CD4-positive, alpha-beta T cell treated with Interleukin-21 for 1 hour (primary cell): Measurements from ENCODE around the gene C11orf98.
"Not testable (repeated sequence)": the region's sequence is repeated elsewhere in the genome, so short reads cannot be mapped to it uniquely, and the experiment has no call there.

Experiments used
- DNase-seq: peaks from one replicate; pipeline ENCODE4 v3.0.0-alpha.2; 2020

The C11orf98 gene

GRCh38 chr11:62680825-62681240 is 15.8 kb upstream of the C11orf98 start:
- DNase-seq, result peak; percentile 65

GRCh38 chr11:62678770-62679696 is 14.0 kb upstream of the C11orf98 start, which contains the start of gene UBXN1:
Gene UBXN1 (minus strand): TSS chr11:62679073. CDS start chr11:62678923, 150 bp downstream.
- DNase-seq, result peak; percentile 88

DNA sequence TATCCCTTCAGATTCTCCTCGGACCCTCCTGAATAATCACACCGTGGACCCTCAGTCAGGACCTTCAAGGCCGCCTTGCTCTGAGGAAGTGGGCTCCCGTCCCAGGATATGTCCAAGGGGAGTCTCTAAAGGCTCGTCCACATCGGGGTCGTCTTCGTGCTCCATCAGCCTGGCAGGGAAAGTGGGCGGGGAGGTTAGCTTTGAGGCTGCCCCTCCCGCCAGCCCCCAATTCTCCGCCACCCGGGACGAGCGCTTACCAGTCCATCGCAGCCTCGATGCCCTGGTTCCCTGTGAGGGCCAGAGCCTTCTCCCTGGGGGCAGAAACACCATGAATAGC is 13.4 kb upstream of the C11orf98 start:
- DNase-seq, result no peak

- DNase-seq, result no peak
Measured at GRCh38 chr11:62677714-62678113, 12.7 kb upstream of the C11orf98 start.

- DNase-seq, result no peak
Measured at GRCh38 chr11:62677156-62677555, 12.1 kb upstream of the C11orf98 start.

GRCh38 chr11:62676698-62677097 is 11.7 kb upstream of the C11orf98 start:
- no peak for DNase-seq

DNA sequence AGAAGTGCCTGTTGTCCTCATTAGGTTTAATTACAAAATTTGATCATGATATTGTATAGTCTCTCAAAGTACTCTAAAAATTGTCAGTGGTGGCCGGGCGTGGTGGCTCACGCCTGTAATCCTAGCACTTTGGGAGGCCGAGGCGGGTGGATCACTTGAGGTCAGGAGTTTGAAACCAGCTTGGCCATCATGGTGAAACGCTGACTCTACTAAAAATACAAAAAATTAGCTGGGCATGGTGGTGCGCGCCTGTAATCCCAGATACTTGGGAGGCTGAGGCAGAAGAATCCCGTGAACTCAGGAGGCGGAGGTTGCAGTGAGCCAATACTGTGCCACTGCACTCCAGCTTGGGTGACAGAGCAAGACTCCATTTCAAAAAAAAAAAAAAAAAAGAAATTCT is 10.4 kb upstream of the C11orf98 start:
- DNase-seq, result not testable (repeated sequence)

GRCh38 chr11:62673196-62673525 is 8.2 kb upstream of the C11orf98 start:
- DNase-seq, result no peak

DNA sequence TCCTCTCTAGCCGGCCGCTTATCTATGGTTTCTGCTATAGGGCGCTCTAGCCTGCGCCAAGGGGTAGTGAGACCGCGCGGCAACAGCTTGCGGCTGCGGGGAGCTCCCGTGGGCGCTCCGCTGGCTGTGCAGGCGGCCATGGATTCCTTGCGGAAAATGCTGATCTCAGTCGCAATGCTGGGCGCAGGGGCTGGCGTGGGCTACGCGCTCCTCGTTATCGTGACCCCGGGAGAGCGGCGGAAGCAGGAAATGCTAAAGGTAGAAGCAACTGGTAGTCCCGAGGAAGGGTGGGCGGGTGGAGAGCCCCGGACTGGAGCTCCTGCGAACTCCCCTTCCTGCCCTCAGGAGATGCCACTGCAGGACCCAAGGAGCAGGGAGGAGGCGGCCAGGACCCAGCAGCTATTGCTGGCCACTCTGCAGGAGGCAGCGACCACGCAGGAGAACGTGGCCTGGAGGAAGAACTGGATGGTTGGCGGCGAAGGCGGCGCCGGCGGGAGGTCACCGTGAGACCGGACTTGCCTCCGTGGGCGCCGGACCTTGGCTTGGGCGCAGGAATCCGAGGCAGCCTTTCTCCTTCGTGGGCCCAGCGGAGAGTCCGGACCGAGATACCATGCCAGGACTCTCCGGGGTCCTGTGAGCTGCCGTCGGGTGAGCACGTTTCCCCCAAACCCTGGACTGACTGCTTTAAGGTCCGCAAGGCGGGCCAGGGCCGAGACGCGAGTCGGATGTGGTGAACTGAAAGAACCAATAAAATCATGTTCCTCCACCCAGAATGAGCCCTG is 6.8 kb upstream of the C11orf98 start, which contains the start of the genes LBHD1 and UQCC3:
Gene LBHD1, minus strand, starts transcription at position 660 of the 782 bp plus-strand sequence. CDS start 2,236 bp downstream, outside the sequence.
Gene UQCC3, plus strand, starts transcription at position 66 of the 782 bp plus-strand sequence. Its CDS starts 73 bp downstream, at position 139.
- DNase-seq, result peak; percentile 85

DNA sequence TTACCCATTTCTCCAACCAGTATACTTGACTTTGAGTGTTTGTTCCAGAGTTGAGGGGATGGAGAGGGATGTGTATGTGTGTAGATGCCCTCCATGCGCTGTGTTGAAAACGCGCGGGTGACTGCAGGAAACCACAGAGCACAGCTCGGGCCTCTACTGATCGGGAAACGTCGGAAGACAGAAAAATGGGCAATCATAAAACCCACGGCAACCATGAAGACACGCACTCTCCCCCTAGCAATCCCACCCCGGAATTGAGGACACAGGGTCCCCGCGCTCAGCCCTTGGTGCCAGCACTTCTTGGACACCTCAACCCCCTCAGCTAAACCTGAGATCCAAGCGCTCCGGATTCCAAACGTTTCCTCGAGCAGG is 6.2 kb upstream of the C11orf98 start:
- DNase-seq, result no peak

DNA sequence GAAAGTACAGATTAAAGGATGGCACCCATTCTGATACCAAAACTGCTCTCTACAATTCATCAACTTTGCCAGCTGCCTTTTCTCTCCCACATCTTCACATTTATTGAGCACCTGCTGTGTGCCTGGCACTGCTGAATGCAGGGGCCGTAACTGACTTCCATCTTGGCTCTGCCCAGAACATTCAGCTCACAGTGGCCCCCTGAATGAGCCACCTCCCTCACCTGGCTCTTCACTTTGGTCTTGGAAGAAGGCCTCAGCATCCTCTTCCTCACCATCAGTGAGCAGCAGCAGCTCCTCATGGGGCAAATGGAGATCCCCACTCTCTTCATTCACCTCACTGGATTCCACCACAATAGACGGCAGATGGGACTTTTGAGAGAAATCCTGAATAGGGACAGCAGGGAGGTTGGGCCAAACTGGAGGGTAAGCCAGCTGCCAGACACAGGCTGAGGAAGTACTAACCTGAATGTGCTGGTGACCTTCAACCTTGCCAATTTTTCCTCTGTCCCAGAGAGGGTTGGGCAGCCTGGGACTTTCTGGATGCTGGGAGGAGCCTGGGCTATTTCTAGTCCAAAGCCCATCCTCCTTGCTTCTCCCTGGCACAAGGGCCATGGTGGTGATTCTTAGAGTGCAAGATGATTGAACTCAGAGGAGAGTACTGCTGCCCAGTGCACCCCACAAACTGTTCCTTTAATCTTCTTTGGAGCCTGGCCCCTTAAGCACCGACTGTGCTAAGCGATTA is 4.6 kb upstream of the C11orf98 start:
- DNase-seq, result no peak

GRCh38 chr11:62667460-62667859 is 2.5 kb upstream of the C11orf98 start:
- no peak for DNase-seq

DNA sequence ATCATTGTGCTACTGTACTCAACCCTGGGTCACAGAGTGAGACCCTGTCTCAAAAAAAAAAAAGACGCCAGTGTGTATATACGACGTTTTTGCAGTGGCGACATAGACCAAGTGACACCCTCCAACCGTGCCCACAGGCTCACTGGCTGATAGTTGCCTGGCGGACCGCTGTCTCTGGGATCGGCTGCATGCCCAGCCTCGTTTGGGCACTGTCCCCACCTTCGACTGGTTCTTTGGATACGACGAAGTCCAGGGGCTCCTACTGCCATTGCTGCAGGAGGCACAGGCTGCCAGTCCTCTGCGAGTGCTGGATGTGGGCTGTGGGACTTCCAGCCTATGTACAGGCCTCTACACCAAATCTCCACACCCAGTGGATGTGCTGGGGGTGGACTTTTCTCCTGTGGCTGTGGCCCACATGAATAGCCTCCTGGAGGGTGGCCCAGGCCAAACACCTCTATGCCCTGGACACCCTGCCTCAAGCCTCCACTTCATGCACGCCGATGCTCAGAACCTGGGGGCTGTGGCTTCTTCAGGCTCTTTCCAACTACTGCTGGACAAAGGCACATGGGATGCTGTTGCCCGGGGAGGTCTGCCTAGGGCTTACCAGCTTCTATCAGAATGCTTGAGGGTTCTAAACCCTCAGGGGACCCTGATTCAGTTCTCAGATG is 1.4 kb upstream of the C11orf98 start:
- no peak for DNase-seq

DNA sequence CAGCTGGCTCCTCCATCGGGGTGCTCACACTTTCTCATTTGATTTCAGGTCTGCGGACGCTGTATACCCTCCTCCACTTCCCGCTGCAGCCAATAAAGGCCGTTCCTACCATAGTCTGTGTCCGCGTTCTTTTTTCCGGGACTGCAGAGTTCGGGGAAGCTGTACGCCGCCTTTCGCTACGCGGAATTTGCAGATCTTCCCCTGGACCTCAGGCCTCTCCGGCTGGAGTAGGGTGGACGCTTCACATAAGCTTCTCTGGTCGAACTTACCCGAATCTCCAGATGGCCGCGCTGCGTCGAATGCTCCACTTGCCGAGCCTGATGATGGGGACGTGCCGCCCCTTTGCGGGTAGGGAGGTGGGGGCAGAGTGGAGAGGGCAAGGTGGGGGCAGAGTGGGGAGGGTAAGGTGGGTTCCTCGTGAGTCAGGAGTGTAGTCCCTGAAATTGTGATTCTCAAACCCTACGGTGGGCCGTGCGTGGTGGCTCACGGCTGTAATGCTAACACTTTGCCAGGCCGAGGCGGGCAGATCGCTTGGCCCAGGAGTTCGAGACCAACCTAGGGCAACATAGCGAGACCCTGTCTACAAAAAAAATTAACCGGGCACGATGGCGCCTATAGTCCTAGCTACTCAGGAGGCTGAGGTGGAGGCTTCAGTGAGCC is 719 bp upstream of the C11orf98 start:
- peak; percentile 72 for DNase-seq

GRCh38 chr11:62664405-62665074 is 470 bp downstream of the C11orf98 start:
- DNase-seq, result peak; percentile 64

DNA sequence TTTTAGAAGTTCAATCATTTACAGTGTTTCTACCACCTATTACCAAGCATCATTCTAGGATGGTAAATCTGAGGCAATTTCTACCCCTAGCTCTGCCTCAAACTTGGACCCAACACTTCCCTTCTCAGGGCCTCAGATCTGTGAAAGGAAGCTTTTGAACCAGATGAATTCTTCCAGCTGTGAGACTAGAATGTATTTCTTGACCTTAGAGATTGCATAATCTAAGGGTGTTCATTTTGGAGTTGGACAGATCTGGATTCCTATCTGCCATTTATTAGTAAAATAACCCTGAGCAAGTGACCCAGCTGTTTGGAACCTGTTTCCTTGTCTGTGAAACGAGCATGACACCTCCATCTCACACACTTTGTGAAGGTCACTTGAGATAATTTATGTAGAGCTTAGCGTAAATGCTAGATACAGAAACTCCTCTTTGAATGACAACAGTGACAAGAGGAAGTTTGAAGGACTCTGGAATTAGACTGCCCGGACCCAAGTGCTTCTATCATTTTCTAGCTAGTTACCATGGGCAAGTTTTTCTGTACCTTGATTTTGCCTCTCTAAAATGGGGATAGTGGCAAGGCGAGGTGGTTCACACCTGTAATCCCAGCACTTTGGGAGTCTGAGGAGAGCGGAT is 8.1 kb downstream of the C11orf98 start:
- no peak for DNase-seq

DNA sequence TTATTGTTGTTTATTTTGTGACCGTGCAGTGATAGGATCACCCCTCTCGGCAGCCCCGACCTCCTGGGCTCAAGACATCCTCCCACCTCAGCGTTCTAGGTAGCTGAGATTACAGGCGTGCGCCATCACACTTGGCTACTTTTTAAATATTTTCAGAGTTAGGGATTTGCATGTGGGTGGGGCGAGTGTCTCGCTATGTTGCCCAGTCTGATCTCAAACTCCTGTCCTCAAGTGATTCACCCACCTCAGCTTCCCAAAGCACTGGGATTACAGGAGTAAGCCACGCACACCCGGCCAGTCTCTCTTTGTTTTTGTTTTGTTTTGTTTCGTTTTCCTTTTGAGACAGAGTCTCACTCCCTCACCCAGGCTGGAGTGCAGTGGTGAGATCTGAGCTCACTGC is 10.7 kb downstream of the C11orf98 start:
- no peak for DNase-seq

GRCh38 chr11:62652161-62653006 is 12.6 kb downstream of the C11orf98 start:
- peak; percentile 74 for DNase-seq

DNA sequence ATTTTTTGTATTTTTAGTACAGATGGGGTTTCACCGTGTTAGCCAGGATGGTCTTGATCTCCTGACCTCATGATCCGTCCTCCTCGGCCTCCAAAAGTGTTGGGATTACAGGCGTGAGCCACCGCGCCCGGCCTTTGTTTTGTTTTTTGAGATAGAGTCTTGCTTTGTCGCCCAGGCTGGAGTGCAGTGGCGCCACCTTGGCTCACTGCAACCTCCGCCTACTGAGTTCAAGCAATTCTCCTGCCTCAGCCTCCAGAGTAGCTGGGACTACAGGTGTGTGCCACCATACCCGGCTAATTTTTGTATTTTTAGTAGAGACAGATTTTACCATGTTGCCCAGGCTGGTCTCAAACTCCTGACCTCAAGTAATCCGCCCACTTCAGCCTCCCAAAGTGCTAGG is 14.7 kb downstream of the C11orf98 start:
- not testable (repeated sequence) for DNase-seq

GRCh38 chr11:62649486-62649885 is 15.5 kb downstream of the C11orf98 start:
- no peak for DNase-seq
